GM19438 (cell line): ENCODE measurements around the gene ATP5F1D.

ENCODE experiments used
- ATAC-seq: cut with Tn5 transposase; IDR thresholded peaks from one replicate; pipeline ENCODE4 v1.9.1; 2021; ENCODE audit warnings: low read depth; ENCODE audit not compliant: unreplicated experiment

Gene ATP5F1D

GRCh38 chr19:1290196-1290702, 48.7 kb downstream of the ATP5F1D start:
- ATAC-seq = no peak

- no peak for ATAC-seq
These were observed 49.4 kb downstream of the ATP5F1D start for GRCh38 chr19:1290703-1291651.

DNA sequence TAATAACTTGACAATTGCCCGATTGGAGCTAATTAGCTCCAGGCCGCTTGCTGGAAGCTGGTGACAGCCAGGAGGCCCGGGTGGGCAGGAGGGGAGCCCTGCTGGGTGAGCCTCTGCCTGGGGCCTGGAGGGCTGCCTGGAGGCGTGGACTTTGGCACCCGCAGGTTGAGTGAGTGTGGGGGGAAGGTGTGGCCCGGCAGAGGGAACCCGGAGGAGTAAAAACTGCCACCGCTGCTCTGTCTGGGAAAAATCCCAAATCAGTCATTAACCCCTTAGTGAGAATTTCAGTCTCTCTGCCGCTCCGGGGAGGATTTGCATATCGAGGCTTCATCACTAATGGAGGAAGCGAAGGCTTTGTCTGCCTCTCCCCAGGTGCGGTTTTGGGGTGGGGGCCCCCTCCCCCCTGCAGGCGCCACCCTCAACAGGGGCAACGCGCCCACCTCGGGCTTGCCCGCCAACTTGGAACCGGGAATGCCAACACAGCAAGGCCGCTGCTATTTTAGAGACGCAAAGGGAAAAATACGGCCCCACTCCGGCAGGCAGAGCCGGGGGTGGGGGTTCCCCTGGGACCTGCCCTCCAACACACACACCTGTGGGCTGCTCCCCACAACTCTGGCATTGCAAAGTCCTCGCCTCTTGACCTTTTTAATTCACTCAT, 50.3 kb downstream of the ATP5F1D start:
- no peak for ATAC-seq

GRCh38 chr19:1292419-1293151, 51.0 kb downstream of the ATP5F1D start:
- no peak for ATAC-seq

DNA sequence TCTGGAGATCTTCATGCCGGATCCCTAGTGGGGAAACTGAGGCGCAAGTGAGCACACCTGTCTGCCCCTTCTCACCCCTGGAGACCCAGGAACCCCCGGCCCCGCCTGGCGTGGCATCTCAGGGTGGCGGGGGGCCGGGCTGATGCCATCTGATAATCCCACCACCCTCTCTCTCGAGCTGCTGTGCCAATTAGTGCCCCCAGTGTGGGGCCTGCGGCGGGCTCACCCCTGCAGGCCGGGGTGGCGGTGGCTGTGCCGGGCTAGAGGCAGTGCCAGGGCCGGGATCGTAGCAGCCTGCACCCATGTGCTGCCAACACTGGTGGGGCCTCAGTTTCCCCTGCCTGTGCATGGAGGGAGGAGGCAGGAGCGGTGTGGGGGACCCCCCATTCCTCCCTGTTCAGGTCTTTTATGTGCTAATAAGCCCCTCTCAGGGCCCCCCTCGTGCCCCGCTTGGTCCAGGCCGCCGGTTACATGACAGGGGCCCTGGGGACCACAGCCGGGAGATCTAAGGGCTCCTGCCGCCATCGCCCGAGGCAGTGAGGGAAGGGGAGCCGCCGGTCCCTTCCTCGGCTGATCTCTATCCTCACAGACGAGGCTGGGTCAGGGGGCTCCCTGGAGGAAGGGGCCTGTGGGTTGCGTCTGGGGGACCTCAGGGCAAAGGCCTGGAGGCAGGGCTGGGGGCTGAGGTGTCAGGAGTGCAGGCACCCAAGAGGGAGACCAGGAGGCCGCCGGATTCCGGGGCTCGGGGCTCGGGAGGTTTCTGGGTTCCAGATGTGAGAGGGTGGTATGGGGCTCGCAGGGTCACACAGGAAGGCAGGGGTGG, 52.4 kb downstream of the ATP5F1D start:
- no peak for ATAC-seq
